ENCODE results near the gene FOXP1. TPM values are rescaled to one million over a fixed set of nuclear protein-coding genes. Genes with fewer than 3 reads are reported as not detected.

Gene FOXP1
- total RNA-seq, 1 donor from 2014 or later, result 107 TPM

DNA sequence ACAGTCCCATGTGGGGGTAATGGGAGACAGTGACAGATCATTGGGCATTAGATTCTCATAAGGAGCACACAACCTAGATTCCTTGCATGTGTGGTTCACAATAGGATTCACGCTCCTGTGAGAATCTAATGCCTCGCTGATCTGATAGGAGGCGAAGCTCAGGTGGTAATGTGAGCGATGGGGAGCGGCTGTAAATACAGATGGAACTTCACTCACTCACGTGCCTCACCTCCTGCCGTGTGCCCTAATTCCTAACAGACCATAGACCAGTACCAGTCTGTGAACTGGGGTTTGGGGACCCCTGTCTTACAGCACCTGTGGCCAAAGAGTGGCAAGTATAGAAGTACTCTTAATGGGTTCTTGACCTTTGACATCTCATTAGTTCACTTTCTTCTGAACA, 554.7 kb downstream of the FOXP1 start:
- DNase-seq (ENCODE audit: low read depth) (no peak), FAIRE-seq (no peak)
- Mint-ChIP-seq H3K4me3 (ENCODE audit: unreplicated experiment) (no peak overlapping the region), H3K4me1 (ENCODE audit: low read depth, unreplicated experiment) (peaks cover 7% of the 10 kb centered on the region), H3K36me3 (ENCODE audit: low read depth, unreplicated experiment) (peaks cover 23% of the 10 kb centered on the region), H3K27ac (ENCODE audit: unreplicated experiment) (no peak overlapping the region), H3K27me3 (ENCODE audit: low read depth, unreplicated experiment) (no peaks in the 10 kb centered on the region), H3K9me3 (ENCODE audit: unreplicated experiment) (no peaks in the 10 kb centered on the region)
- Histone ChIP-seq H3K27ac (ENCODE audit: low read depth, low read length) (no peak overlapping the region), H3K9ac (ENCODE audit: low read length) (no peak overlapping the region), H3K4me1 (ENCODE audit: insufficient read depth, low read length) (no peaks in the 10 kb centered on the region), H3K4me3 (ENCODE audit: insufficient read depth, low read depth, low read length) (no peak overlapping the region), H3K4me2 (ENCODE audit: low read length) (no peak overlapping the region), H2AFZ (ENCODE audit: low read depth, low read length) (no peak overlapping the region), H3K36me3 (ENCODE audit: insufficient read depth, low read length) (peaks cover 11% of the 10 kb centered on the region), H4K20me1 (ENCODE audit: insufficient read depth, low read length) (peaks cover 62% of the 10 kb centered on the region), H3K79me2 (ENCODE audit: insufficient read depth, low read length) (peaks cover 99% of the 10 kb centered on the region), H3K9me3 (ENCODE audit: insufficient read depth, low read depth, low read length) (no peaks in the 10 kb centered on the region), H3K27me3 (ENCODE audit: insufficient read depth, low read length) (no peaks in the 10 kb centered on the region)
- TF ChIP-seq, protein P1, sequence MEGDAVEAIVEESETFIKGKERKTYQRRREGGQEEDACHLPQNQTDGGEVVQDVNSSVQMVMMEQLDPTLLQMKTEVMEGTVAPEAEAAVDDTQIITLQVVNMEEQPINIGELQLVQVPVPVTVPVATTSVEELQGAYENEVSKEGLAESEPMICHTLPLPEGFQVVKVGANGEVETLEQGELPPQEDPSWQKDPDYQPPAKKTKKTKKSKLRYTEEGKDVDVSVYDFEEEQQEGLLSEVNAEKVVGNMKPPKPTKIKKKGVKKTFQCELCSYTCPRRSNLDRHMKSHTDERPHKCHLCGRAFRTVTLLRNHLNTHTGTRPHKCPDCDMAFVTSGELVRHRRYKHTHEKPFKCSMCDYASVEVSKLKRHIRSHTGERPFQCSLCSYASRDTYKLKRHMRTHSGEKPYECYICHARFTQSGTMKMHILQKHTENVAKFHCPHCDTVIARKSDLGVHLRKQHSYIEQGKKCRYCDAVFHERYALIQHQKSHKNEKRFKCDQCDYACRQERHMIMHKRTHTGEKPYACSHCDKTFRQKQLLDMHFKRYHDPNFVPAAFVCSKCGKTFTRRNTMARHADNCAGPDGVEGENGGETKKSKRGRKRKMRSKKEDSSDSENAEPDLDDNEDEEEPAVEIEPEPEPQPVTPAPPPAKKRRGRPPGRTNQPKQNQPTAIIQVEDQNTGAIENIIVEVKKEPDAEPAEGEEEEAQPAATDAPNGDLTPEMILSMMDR (IDR thresholded peaks at IDR 0.05; ENCODE audit: insufficient read depth, low read depth, low read length), result no peak
- no peak for TF ChIP-seq EZH2 (IDR thresholded peaks at IDR 0.05; ENCODE audit: insufficient read depth, low read length)

DNA sequence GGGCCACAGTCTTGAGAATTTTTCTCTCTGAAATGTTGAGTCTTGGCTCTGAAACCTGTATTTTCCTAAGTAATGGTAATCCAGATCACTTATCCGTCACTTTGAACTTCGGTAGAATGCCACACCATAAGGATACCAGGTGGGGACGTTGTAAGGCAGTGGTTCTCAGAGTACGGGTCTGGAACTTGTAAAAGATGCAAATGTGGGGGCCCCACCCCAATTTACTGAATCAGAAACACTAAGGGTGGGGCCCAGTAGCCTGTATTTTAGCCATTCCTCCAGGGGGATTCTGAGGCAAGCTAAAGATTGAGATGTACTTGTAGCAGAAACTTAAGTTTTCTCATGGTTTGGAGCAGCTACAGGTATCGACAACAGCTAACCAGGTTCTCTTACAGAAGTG, 555.3 kb downstream of the FOXP1 start:
- H3K27me3 Mint-ChIP-seq (ENCODE audit: low read depth, unreplicated experiment), result no peaks in the 10 kb centered on the region
- no peak for TF ChIP-seq EZH2 (IDR thresholded peaks at IDR 0.05; ENCODE audit: insufficient read depth, low read length)
- TF ChIP-seq, protein P1 (IDR thresholded peaks at IDR 0.05; ENCODE audit: insufficient read depth, low read depth, low read length), result no peak
- DNase-seq (ENCODE audit: low read depth) (no peak), FAIRE-seq (no peak)
- Histone ChIP-seq H3K79me2 (ENCODE audit: insufficient read depth, low read length) (peaks cover 99% of the 10 kb centered on the region), H3K4me1 (ENCODE audit: insufficient read depth, low read length) (no peaks in the 10 kb centered on the region), H3K36me3 (ENCODE audit: insufficient read depth, low read length) (peaks cover 10% of the 10 kb centered on the region), H3K4me3 (ENCODE audit: insufficient read depth, low read depth, low read length) (no peak overlapping the region), H3K4me2 (ENCODE audit: low read length) (no peak overlapping the region), H3K27ac (ENCODE audit: low read depth, low read length) (no peak overlapping the region), H4K20me1 (ENCODE audit: insufficient read depth, low read length) (peaks cover 60% of the 10 kb centered on the region), H3K27me3 (ENCODE audit: insufficient read depth, low read length) (no peaks in the 10 kb centered on the region), H2AFZ (ENCODE audit: low read depth, low read length) (no peak overlapping the region), H3K9me3 (ENCODE audit: insufficient read depth, low read depth, low read length) (no peaks in the 10 kb centered on the region), H3K9ac (ENCODE audit: low read length) (no peak overlapping the region)
- peaks cover 23% of the 10 kb centered on the region for H3K36me3 Mint-ChIP-seq (ENCODE audit: low read depth, unreplicated experiment)
- no peak overlapping the region for H3K4me3 Mint-ChIP-seq (ENCODE audit: unreplicated experiment)
- H3K4me1 Mint-ChIP-seq (ENCODE audit: low read depth, unreplicated experiment), result peaks cover 7% of the 10 kb centered on the region
- no peak overlapping the region for H3K27ac Mint-ChIP-seq (ENCODE audit: unreplicated experiment)
- H3K9me3 Mint-ChIP-seq (ENCODE audit: unreplicated experiment), result no peaks in the 10 kb centered on the region

DNA sequence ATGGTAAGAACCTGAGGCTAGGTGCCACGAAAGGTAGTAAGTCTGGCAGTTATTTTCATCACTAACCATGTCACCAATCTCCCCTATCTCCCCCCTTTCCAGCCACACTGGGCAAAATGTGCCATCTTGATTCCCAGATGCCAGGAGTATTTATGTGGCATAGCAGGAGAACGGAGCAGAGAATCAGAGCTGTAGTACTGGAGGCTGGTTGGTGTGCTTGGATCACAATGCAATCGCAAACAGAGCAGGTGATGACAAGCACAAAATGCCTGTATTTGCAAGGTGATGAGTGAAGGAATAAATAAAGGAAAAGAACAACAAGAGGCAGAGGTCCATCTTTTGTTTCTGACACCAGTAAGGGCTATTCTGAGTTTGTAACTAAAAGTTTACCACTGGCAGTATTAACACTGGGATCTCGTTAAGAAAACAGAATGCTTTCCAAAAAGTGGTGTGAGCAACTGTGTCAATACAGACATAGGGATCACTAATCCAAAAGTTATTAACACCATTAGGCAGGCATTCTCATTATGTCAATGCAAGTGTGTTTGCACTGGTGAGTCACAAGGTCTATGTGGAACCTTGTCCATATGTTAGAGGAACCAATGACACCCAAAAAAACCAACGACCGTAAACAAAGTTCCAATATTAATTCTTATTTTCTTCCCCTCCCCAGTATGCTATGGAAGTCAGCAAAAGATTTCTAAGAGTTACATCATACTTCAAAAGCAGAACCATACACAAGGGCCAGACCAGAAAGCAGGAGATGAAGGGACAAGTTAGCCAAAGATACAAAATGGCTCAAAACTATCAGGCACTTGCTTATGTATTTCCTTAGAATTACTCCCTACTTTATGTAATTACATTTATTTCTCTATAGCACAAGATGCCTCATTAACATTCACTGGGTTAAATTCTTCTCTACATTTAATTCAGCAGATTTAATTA, 556.6 kb downstream of the FOXP1 start:
- peaks cover 3% of the 10 kb centered on the region for H3K36me3 ChIP-seq (ENCODE audit: insufficient read depth, low read length)
- FAIRE-seq, result no peak
- Mint-ChIP-seq H3K27ac (ENCODE audit: unreplicated experiment) (no peak overlapping the region), H3K4me1 (ENCODE audit: low read depth, unreplicated experiment) (peaks cover 7% of the 10 kb centered on the region), H3K36me3 (ENCODE audit: low read depth, unreplicated experiment) (peaks cover 19% of the 10 kb centered on the region), H3K4me3 (ENCODE audit: unreplicated experiment) (no peak overlapping the region), H3K27me3 (ENCODE audit: low read depth, unreplicated experiment) (no peaks in the 10 kb centered on the region), H3K9me3 (ENCODE audit: unreplicated experiment) (no peaks in the 10 kb centered on the region)
- no peak overlapping the region for H3K27ac ChIP-seq (ENCODE audit: low read depth, low read length)
- no peak overlapping the region for H3K4me3 ChIP-seq (ENCODE audit: insufficient read depth, low read depth, low read length)
- no peak for TF ChIP-seq EZH2 (IDR thresholded peaks at IDR 0.05; ENCODE audit: insufficient read depth, low read length)
- TF ChIP-seq, protein P1 (IDR thresholded peaks at IDR 0.05; ENCODE audit: insufficient read depth, low read depth, low read length), result no peak
- DNase-seq (ENCODE audit: low read depth), result no peak
- no peaks in the 10 kb centered on the region for H3K4me1 ChIP-seq (ENCODE audit: insufficient read depth, low read length)
- H3K27me3 ChIP-seq (ENCODE audit: insufficient read depth, low read length), result no peaks in the 10 kb centered on the region
- H3K79me2 ChIP-seq (ENCODE audit: insufficient read depth, low read length), result peaks cover 97% of the 10 kb centered on the region
- H3K9ac ChIP-seq (ENCODE audit: low read length), result no peak overlapping the region
- H2AFZ ChIP-seq (ENCODE audit: low read depth, low read length), result no peak overlapping the region
- H3K9me3 ChIP-seq (ENCODE audit: insufficient read depth, low read depth, low read length), result no peaks in the 10 kb centered on the region
- peaks cover 56% of the 10 kb centered on the region for H4K20me1 ChIP-seq (ENCODE audit: insufficient read depth, low read length)
- no peak overlapping the region for H3K4me2 ChIP-seq (ENCODE audit: low read length)

Data from astrocyte (in vitro differentiated cells and primary cell).